ENCODE data around the gene MGMT. TPM values are rescaled to one million over a fixed set of nuclear protein-coding genes. Genes with fewer than 3 reads are reported as not detected.

Gene MGMT
- polyA plus RNA-seq, 1 of the 3 experiments (the other 2 are of a cell fraction), result 10.8 TPM

GRCh38 chr10:129743738-129744133 is 276.7 kb downstream of the MGMT start:
- Histone ChIP-seq H3K9me3 (no peaks in the 10 kb centered on the region; the same call in none of the 2 replicates), H3K4me1 (ENCODE audit: control insufficient read depth in 1 of 2, insufficient read depth in 2 of 2, low read depth in 1 of 2, low read length in 1 of 2) (no peaks in the 10 kb centered on the region), H2AFZ (ENCODE audit: low read depth) (no peak overlapping the region), H3K27me3 (ENCODE audit: insufficient read depth) (no peaks in the 10 kb centered on the region), H3K79me2 (ENCODE audit: insufficient read depth) (no peaks in the 10 kb centered on the region), H3K36me3 (replicated peaks in 1 of 2; ENCODE audit: control insufficient read depth in 1 of 2, insufficient read depth in 2 of 2, low read length in 1 of 2) (no peaks in the 10 kb centered on the region), H3K9me2 (no peaks in the 10 kb centered on the region), H4K20me1 (ENCODE audit: insufficient read depth) (no peaks in the 10 kb centered on the region), H3K9ac (no peak overlapping the region), H3K4me2 (no peak overlapping the region), H3K4me3 (ENCODE audit: low read depth in 2 of 2, low read length in 1 of 2) (no peak overlapping the region), H3F3A (replicated peaks; ENCODE audit: insufficient read depth) (no peaks in the 10 kb centered on the region), H3K27ac (ENCODE audit: low read depth in 2 of 2, low read length in 1 of 2) (no peak overlapping the region)
- no peak for DNase-seq
- 75% methylated on average over 7 of the region's 7 CpGs for WGBS (ENCODE audit: low lambda C conversion rate)
- TF ChIP-seq POLR2AphosphoS5 (IDR thresholded peaks at IDR 0.05; ENCODE audit: low read depth, low read length), result no peak
- TF ChIP-seq PBX3 (IDR thresholded peaks at IDR 0.05), result no peak
- no peak for TF ChIP-seq REST (IDR thresholded peaks at IDR 0.05; ENCODE audit: low read depth, low read length)
- TF ChIP-seq JUND (IDR thresholded peaks at IDR 0.05), result no peak
- TF ChIP-seq EP300 (IDR thresholded peaks at IDR 0.05; ENCODE audit: borderline replicate concordance in 1 of 2, low read depth in 1 of 2, low read length in 1 of 2), result no peak
- TF ChIP-seq RCOR1 (IDR thresholded peaks at IDR 0.05; ENCODE audit: low read length), result no peak
- no peak for TF ChIP-seq ELF1 (IDR thresholded peaks at IDR 0.05)
- no peak for TF ChIP-seq USF1 (IDR thresholded peaks at IDR 0.05; ENCODE audit: borderline replicate concordance, low read depth)
- ChIA-PET CTCF (no interaction called here), POLR2A (no interaction called here)

DNA sequence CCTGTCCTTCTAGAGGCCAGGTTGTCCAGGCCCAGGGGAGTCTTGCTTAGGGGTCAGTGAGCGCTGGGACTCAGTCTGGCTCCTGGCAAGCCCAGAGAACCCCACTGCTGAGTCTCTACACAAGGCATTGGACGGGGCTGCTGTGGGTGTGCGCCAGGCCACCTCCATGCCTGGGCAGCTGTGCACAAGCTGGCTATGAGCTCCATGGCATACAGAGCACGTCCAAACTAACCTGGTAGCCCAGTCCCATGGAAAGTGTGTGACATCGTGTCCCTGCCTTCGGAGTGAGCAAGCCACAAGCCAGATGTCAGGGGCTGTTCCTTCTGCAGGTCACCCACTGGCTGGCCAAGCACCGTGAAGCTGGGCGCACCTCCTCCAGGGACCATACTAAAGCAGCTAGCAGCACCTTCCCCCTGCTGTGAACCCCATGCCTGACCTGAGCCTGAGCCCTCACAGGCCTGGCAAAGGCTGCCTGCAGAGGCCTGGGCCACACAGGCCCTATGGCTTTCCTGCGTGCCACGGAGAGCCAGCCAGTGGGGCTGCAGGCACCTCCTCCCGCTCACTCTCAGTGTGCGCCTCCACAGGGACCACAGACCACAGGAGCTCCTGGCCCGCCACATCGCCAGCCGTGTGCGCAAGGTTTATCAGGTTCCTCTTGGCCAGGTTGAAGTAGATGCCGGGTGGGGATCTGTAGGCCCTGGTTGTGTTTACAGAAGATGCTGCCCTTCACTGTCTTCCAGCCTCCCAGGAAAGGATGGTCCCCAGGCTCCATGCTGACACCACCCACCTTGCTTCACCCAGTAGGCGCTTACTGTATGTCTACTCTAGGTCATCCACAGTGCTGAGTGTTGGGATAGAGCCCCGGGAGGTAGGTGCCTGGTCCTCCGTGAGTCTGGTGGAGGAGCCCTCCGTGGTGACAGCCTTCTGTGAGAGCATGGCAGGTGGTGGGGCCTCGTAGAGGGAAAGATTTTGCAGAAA is 277.4 kb downstream of the MGMT start:
- no peaks in the 10 kb centered on the region for H3F3A ChIP-seq (replicated peaks; ENCODE audit: insufficient read depth)
- no peaks in the 10 kb centered on the region for H3K9me2 ChIP-seq
- H4K20me1 ChIP-seq (ENCODE audit: insufficient read depth), result no peaks in the 10 kb centered on the region
- H3K4me1 ChIP-seq (ENCODE audit: control insufficient read depth in 1 of 2, insufficient read depth in 2 of 2, low read depth in 1 of 2, low read length in 1 of 2), result no peaks in the 10 kb centered on the region
- DNase-seq, result no peak
- no peak overlapping the region for H3K4me3 ChIP-seq (ENCODE audit: low read depth in 2 of 2, low read length in 1 of 2)
- no peaks in the 10 kb centered on the region; the same call in none of the 2 replicates for H3K9me3 ChIP-seq
- ChIA-PET CTCF (no interaction called here), POLR2A (no interaction called here)
- H3K79me2 ChIP-seq (ENCODE audit: insufficient read depth), result no peaks in the 10 kb centered on the region
- TF ChIP-seq TCF12 (IDR thresholded peaks at IDR 0.05) (no peak), FOXM1 (IDR thresholded peaks at IDR 0.05; ENCODE audit: low read depth) (no peak), TEAD4 (IDR thresholded peaks at IDR 0.05; ENCODE audit: borderline replicate concordance, insufficient read depth) (no peak), SIN3A (IDR thresholded peaks at IDR 0.05; ENCODE audit: borderline replicate concordance, low read depth, low read length) (no peak), CHD2 (IDR thresholded peaks at IDR 0.05; ENCODE audit: low read length, partially characterized antibody) (no peak), RXRA (IDR thresholded peaks at IDR 0.05; ENCODE audit: borderline replicate concordance, low read depth) (no peak), FOSL2 (IDR thresholded peaks at IDR 0.05; ENCODE audit: borderline replicate concordance, low read depth) (no peak), JUND (IDR thresholded peaks at IDR 0.05) (no peak), NRF1 (IDR thresholded peaks at IDR 0.05; ENCODE audit: low read depth, low read length) (no peak), GATA2 (CRISPR knock-in tag; IDR thresholded peaks at IDR 0.05) (no peak), RFX5 (IDR thresholded peaks at IDR 0.05; ENCODE audit: low read length) (no peak)
- no peaks in the 10 kb centered on the region for H3K27me3 ChIP-seq (ENCODE audit: insufficient read depth)
- no peak overlapping the region for H3K27ac ChIP-seq (ENCODE audit: low read depth in 2 of 2, low read length in 1 of 2)
- no peak overlapping the region for H2AFZ ChIP-seq (ENCODE audit: low read depth)
- H3K9ac ChIP-seq, result no peak overlapping the region
- no peak overlapping the region for H3K4me2 ChIP-seq
- H3K36me3 ChIP-seq (replicated peaks in 1 of 2; ENCODE audit: control insufficient read depth in 1 of 2, insufficient read depth in 2 of 2, low read length in 1 of 2), result no peaks in the 10 kb centered on the region
- WGBS (ENCODE audit: low lambda C conversion rate), result 43% methylated on average over 11 of the region's 22 CpGs

Data from SK-N-SH (cell line).